ENCODE measurements around the gene LBR. TPM values are rescaled to one million over a fixed set of nuclear protein-coding genes. Genes with fewer than 3 reads are reported as not detected.

LBR gene
- total RNA-seq, 1 donor from 2014 or later, result 35.8 TPM

DNA sequence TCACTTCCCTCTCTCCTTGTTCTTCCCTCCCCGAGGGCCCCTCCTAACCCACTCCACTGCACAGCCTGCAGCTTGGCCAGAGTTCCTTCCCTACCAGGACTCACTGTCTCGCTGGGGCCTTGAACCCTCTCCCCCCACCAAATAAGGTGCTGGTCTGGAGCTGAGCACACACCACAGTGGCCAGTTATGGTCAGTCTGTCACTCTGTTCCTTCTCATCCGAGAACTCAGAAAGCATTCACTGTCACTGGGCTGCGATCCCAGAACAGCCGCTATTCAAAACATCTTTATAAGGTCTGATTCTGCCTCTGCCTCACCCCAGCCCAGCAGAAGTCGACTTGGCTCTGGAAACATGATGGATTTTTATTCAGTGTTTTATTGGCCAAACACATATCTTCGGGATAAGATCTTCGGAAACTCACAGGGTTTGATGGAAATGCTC lies 19.8 kb upstream of the LBR start:
- Histone ChIP-seq H3K27me3 (ENCODE audit: control insufficient read depth, insufficient read depth, low read length) (peaks cover 5% of the 10 kb centered on the region), H3K4me3 (ENCODE audit: low read depth, low read length) (no peak overlapping the region), H3K36me3 (ENCODE audit: control insufficient read depth, insufficient read depth, low read length) (no peaks in the 10 kb centered on the region)
- DNase-seq (ENCODE audit: low read depth) (no peak), FAIRE-seq (no peak)
- no peak for TF ChIP-seq CTCF (IDR thresholded peaks at IDR 0.05; ENCODE audit: insufficient read depth, low read length, severe bottlenecking)

GRCh38 chr1:225446981-225447615 lies 19.3 kb upstream of the LBR start:
- Histone ChIP-seq H3K36me3 (ENCODE audit: control insufficient read depth, insufficient read depth, low read length) (no peaks in the 10 kb centered on the region), H3K4me3 (ENCODE audit: low read depth, low read length) (no peak overlapping the region), H3K27me3 (ENCODE audit: control insufficient read depth, insufficient read depth, low read length) (peaks cover 5% of the 10 kb centered on the region)
- DNase-seq (ENCODE audit: low read depth) (no peak), FAIRE-seq (no peak)
- TF ChIP-seq CTCF (IDR thresholded peaks at IDR 0.05; ENCODE audit: insufficient read depth, low read length, severe bottlenecking), result no peak

- H3K36me3 ChIP-seq (ENCODE audit: control insufficient read depth, insufficient read depth, low read length), result no peaks in the 10 kb centered on the region
- no peak for TF ChIP-seq CTCF (IDR thresholded peaks at IDR 0.05; ENCODE audit: insufficient read depth, low read length, severe bottlenecking)
- no peak overlapping the region for H3K4me3 ChIP-seq (ENCODE audit: low read depth, low read length)
- no peak for DNase-seq (ENCODE audit: low read depth)
- no peak for FAIRE-seq
- peaks cover 5% of the 10 kb centered on the region for H3K27me3 ChIP-seq (ENCODE audit: control insufficient read depth, insufficient read depth, low read length)
These were observed 18.7 kb upstream of the LBR start for GRCh38 chr1:225446595-225446960.

DNA sequence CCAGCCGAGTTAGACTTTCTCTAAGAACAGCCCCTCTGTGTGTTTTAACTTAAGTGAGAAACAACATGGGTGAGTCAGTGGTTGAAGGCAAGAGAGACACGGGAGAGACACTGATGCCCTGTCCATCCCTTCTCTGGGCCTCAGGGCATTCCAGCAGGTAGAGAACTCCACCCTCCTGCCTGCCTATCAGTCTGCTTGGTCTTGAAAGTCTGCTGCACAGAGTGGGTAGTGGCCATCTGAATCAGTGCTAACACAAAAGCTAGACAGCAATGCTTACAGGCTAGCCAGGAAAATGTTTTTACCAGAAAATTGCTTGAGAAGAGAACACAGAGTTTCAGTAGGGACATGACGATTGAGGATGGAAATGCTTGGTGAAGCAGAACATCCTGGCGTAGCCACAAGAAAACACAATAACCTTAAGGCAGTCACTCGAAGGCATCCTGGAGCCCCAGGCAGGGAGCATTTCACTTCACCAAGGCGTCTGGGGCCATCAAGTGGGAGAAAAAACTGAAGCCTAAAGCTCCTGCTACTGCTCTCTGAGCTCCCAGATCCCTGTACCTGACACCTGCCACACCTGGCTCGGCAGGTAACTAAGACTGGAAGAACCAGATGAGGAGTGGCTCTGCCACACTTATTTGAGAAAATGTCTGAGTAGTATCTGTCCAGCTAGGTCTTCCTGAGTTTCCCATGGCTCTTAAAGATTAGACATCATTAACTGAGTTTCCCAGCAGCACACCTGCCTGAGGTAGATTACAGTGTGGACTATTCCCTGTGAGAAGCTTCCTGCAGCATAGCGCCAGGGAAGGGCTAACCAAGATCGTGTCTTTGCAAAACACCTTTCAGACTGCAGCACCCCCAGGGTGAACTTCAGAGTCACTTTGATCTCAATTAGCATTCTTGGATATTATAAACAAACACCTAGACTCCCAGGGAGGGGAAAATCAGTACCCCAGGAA lies 18.1 kb upstream of the LBR start:
- no peak for TF ChIP-seq CTCF (IDR thresholded peaks at IDR 0.05; ENCODE audit: insufficient read depth, low read length, severe bottlenecking)
- H3K36me3 ChIP-seq (ENCODE audit: control insufficient read depth, insufficient read depth, low read length), result no peaks in the 10 kb centered on the region
- H3K4me3 ChIP-seq (ENCODE audit: low read depth, low read length), result no peak overlapping the region
- DNase-seq (ENCODE audit: low read depth) (no peak), FAIRE-seq (no peak)
- peaks cover 5% of the 10 kb centered on the region for H3K27me3 ChIP-seq (ENCODE audit: control insufficient read depth, insufficient read depth, low read length)

- no peak for TF ChIP-seq CTCF (IDR thresholded peaks at IDR 0.05; ENCODE audit: insufficient read depth, low read length, severe bottlenecking)
- no peaks in the 10 kb centered on the region for H3K27me3 ChIP-seq (ENCODE audit: control insufficient read depth, insufficient read depth, low read length)
- H3K36me3 ChIP-seq (ENCODE audit: control insufficient read depth, insufficient read depth, low read length), result no peaks in the 10 kb centered on the region
- FAIRE-seq (no peak), DNase-seq (ENCODE audit: low read depth) (no peak)
- H3K4me3 ChIP-seq (ENCODE audit: low read depth, low read length), result no peak overlapping the region
These were observed 14.3 kb upstream of the LBR start for GRCh38 chr1:225442123-225442505.

All from bronchial epithelial cell (primary cell).